ENCODE data around the gene DEFB131B.
"Not testable (repeated sequence)": the region's sequence is repeated elsewhere in the genome, so short reads cannot be mapped to it uniquely, and the experiment has no call there.

DEFB131B gene

DNA sequence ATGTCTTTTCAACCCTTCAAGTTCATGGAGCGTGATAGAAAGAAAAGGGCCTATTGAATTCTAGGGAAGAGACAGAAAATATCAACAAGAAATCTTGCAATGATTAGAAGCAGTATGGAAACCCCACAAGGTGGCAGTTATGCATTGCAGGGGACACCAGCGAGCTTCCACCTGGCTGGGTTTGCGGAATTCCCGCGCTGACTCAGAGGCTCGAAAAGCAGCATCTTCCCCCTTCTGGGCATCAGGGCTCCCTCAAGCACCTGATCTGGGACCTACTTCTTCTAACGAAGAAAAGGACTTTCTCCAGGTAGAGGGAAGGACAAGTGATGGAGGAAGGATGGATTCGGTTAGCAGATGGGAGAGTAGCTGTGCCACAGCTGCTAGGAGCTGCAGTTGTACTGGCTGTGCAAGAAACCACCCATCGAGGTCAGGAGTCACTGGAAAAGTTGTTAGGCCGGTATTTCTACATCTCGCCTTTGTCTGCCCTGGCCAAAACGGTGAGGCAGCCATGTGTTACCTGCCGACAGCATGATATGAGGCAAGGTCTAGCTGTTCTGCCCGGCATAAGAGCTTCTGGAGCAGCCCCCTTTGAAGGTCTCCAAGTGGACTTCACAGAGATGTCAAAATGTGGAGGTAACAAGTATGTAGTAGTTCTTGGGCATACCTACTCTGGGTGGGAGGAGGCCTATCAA, 11.1 kb downstream of the DEFB131B start:
- H3K27ac Mint-ChIP-seq, H3K9me3 Mint-ChIP-seq, H3K27me3 Mint-ChIP-seq, H3K4me3 Mint-ChIP-seq, H3K4me1 Mint-ChIP-seq: not testable (repeated sequence)
- peaks cover 11% of the 10 kb centered on the region for H3K36me3 Mint-ChIP-seq

DNA sequence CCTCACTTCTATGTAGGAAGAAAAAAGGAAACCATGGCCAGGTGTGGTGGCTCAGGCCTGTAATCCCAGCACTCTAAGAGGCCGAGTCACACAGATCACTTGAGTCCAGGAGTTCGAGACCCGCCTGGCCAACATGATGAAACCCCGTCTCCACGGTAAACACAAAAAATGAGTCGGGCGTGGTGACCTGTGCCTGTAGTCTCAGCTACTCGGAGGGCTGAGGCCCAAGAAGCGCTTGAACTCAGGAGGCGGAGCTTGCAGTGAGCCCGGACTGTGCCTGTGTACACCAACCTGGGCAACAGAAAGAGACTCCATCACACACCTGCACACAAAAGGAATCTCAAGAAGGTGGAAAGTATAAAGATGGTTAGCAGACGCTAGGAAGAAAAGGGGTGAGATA, 17.7 kb downstream of the DEFB131B start:
- Mint-ChIP-seq H3K4me1 (no peaks in the 10 kb centered on the region), H3K27me3 (no peaks in the 10 kb centered on the region), H3K36me3 (peaks cover 25% of the 10 kb centered on the region), H3K4me3 (no peak overlapping the region), H3K9me3 (no peaks in the 10 kb centered on the region), H3K27ac (no peak overlapping the region)

DNA sequence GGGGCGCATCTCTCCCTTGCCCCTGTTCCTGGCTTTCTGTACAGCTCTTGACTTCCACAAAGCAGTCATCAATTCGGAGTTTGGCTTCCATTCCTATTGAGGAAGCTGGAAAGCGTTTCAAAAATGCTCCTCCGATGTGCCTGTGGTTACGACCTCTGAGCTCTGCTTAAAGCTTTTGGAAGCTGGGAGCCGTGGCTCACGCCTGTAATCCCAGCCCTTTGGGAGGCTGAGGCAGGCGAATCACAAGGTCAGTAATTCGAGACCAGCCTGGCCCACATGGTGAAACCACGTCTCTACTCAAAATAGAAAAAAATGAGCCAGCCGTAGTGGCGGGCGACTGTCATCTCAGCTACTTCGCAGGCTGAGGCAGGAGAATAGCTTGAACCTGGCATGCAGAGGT, 22.9 kb downstream of the DEFB131B start:
- H3K4me1 Mint-ChIP-seq, H3K27me3 Mint-ChIP-seq, H3K27ac Mint-ChIP-seq, H3K9me3 Mint-ChIP-seq, H3K4me3 Mint-ChIP-seq: not testable (repeated sequence)
- peaks cover 12% of the 10 kb centered on the region for H3K36me3 Mint-ChIP-seq

DNA sequence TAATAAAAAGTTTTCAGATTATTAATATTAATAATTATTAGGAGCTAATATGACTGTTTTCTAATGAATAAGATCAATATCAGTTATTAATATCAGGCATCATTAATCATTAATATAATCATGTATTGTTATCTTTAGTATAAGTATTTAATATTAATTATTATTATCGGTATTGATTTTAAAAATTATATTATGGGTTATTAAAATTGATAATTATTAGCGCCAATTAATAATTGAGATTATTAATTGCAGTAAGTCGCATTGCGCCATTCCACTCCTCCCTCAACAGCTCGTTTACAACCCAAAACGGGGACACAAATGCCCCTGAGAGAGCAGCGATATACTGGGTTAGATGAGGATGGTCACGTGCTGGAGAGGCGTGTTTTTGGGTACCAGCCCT, 30.0 kb downstream of the DEFB131B start:
- Mint-ChIP-seq H3K27ac (no peak overlapping the region), H3K36me3 (peaks cover 7% of the 10 kb centered on the region), H3K4me3 (no peak overlapping the region), H3K27me3 (no peaks in the 10 kb centered on the region), H3K4me1 (peaks cover 10% of the 10 kb centered on the region), H3K9me3 (no peaks in the 10 kb centered on the region)

DNA sequence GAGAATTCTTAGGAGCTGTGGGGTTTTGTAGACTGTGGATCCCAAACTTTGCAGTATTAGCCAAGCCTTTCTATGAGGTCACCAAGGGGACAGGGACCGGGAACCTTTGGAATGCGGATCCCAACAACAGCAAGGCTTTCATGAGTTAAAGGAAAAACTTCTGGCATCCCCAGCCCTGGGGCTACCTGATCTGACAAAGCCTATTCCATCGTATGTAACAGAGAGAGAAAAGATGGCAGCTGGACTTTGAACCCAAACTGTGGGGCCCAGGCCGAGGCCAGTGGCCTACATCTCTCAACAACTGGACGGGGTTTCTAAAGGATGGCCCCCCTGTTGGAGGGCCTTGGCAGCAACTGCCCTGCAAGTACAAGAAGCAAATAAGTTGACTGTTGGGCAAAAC, 32.5 kb downstream of the DEFB131B start:
- not testable (repeated sequence) for H3K36me3 Mint-ChIP-seq, H3K27ac Mint-ChIP-seq, H3K9me3 Mint-ChIP-seq, H3K27me3 Mint-ChIP-seq, H3K4me3 Mint-ChIP-seq
- peaks cover 10% of the 10 kb centered on the region for H3K4me1 Mint-ChIP-seq

DNA sequence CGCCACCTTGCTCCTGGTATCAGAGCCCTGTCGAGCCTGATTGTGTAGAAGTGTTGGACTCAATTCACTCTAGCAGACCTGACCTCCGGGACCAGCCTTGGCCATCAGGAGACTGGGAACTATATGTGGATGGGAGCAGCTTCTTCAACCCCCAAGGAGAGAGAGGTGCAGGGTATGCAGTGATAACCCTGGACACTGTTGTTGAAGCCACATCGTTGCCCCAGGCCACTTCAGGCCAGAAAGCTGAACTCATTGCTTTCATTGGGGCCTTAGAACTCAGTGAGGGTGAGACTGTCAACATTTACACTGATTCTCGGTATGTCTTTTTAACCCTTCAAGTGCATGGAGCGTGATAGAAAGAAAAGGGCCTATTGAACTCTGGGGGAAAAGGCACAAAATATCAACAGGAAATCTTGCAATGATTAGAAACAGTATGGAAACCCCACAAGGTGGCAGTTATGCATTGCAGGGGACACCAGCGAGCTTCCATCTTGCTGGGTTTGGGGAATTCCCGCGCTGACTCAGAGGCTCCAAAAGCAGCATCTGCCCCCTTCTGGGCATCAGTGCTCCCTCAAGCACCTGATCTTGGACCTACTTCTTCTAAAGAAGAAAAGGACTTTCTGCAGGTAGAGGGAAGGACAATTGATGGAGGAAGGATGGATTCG, 33.2 kb downstream of the DEFB131B start:
- not testable (repeated sequence) for H3K9me3 Mint-ChIP-seq, H3K27me3 Mint-ChIP-seq, H3K4me3 Mint-ChIP-seq
- peak overlapping the region; percentile 82 for H3K27ac Mint-ChIP-seq
- peaks cover 11% of the 10 kb centered on the region for H3K36me3 Mint-ChIP-seq
- H3K4me1 Mint-ChIP-seq = peaks cover 10% of the 10 kb centered on the region

DNA sequence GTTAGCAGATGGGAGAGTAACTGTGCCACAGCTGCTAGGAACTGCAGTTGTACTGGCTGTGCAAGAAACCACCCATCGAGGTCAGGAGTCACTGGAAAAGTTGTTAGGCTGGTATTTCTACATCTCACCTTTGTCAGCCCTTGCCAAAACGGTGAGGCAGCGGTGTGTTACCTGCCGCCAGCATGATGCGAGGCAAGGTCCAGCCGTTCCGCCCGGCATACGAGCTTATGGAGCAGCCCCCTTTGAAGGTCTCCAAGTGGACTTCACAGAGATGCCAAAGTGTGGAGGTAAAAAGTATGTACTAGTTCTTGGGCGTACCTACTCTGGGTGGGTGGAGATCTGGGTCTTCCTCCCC, 33.7 kb downstream of the DEFB131B start:
- H3K4me1 Mint-ChIP-seq = peaks cover 10% of the 10 kb centered on the region
- H3K36me3 Mint-ChIP-seq = peaks cover 11% of the 10 kb centered on the region
- not testable (repeated sequence) for H3K27me3 Mint-ChIP-seq, H3K9me3 Mint-ChIP-seq, H3K4me3 Mint-ChIP-seq
- H3K27ac Mint-ChIP-seq = peak overlapping the region; percentile 51

DNA sequence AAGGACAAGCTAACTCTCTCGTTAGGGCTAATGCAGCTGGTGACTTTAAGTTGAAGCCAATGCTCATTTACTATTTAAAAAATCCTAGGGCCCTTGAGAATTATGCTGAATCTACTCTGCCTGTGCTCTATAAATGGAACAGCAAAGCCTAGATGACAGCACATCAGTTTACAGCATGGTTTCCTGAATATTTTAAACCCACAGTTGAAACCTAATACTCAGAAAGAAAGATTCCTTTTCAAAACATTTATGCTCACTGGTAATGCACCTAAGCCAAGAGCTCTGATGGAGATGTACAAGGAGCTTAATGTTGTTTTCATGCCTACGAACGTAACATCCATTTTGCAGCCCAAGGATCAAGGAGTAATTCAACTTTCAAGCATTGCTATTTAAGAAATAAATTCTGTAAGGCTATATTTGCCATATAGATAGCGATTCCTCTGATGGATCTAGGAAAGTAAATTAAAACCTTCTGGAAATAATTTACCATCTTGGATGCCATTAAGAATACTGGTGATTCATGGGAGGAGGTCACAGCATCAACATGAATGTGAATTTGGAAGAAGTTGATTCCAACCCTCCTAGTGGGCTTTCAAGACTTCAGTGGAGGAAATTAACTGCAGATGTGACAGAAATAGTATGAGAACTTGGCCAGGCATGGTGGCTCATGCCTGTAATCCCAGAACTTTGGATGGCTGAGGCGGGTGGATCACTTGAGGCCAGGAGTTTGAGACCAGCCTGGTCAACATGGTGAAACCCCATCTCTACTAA, 35.7 kb downstream of the DEFB131B start:
- Mint-ChIP-seq H3K27me3 (no peaks in the 10 kb centered on the region), H3K36me3 (peaks cover 17% of the 10 kb centered on the region), H3K9me3 (no peaks in the 10 kb centered on the region), H3K4me1 (peaks cover 10% of the 10 kb centered on the region), H3K4me3 (no peak overlapping the region), H3K27ac (no peak overlapping the region)

DNA sequence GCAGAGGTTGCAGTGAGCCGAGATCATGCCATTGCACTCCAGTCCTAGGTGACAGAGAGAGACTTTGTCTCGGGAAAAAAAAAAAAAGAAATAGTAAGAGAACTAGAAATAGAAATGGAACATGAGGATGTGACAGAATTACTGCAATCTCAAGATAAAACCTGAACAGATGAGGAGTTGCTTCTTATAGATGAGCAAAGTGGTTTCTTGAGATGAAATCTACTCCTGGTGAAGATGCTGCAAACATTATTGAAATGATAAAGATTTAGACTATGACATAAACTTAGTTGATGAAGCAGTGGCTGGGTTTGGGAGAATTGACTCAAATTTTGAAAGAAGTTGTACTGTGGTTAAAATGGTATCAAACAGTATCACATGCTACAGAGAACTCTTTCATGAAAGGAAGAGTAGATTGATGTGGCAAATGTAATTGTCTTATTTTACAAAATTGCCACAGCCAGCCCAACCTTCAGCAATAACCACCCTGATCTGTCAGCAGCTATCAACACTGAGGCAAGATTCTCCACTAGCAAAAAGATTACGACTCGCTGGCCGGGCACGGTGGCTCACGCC, 36.5 kb downstream of the DEFB131B start:
- Mint-ChIP-seq H3K36me3 (peaks cover 18% of the 10 kb centered on the region), H3K9me3 (no peaks in the 10 kb centered on the region), H3K4me1 (peaks cover 10% of the 10 kb centered on the region), H3K27me3 (no peaks in the 10 kb centered on the region), H3K4me3 (no peak overlapping the region), H3K27ac (no peak overlapping the region)

DNA sequence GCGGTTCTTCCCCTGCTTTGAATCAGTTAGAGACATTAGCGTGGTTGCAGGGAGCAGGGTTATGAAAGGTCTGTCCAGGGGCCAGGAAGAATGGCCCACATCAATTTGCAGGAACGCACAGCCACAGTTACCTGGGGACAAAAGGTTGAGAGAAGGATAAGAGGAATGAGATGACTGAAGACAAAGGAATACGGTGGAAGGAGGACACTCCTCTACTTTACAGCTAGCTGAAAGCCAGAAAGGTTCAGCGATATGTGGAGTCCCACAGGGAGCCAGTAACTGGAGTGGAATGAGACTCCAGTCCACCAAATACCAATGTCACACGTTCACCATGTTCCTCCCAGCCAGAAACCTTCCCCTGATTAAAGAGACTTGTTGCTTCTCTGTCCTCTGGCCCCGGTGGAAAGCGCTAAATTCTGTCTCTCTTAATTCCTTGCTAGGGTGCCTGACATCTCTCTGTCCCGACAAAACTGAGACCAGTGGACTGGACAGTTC, 39.4 kb downstream of the DEFB131B start:
- no peaks in the 10 kb centered on the region for H3K27me3 Mint-ChIP-seq
- H3K4me1 Mint-ChIP-seq = no peaks in the 10 kb centered on the region
- peaks cover 17% of the 10 kb centered on the region for H3K36me3 Mint-ChIP-seq
- no peak overlapping the region for H3K27ac Mint-ChIP-seq
- H3K4me3 Mint-ChIP-seq = no peak overlapping the region
- no peaks in the 10 kb centered on the region for H3K9me3 Mint-ChIP-seq

DNA sequence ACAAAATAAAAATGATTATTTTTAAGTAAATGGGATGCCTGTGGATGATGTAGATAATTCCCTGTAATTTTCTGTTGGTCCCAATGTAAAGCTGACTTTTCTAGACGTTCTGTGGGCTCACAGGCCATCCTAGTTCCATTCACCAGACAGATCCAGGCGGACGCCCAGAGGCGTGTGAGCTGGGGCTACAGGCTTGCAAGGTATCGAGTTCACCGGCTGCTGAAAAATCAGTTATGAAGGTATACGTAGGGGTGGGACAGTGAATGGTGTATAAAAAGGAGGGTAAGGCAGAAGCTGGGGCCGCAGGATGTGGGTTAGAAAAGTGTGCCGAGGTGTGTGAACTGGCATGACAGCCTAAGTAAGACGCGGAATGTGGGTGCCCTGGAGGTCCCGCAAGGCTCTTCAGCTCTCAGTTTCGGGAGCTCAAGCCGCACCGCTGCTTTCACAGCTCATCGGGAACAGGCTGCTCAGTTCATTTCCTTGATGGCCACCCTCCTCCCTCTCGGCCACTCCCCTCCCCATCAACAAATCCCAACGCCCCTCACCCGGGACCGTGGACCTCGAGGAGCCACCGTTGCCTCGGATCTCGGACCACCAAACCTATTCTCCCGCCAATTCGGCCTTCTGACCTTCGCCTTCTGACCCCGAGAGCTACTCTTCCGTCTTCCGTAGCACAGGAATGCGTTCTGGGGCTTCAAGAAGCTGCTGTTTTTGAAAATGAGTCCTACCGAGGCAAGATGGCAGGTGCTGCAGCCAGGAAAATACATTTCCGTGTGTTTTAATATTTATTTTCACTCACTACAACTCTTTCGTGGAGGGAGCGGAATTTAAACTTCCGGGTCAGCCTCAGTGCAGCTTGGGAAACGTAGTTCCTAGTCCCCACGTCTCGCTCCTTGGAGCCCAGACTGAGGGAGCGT, 49.8 kb downstream of the DEFB131B start, which contains the start of gene XNDC1N:
Gene XNDC1N (minus strand): TSS at position 775 of the 917 bp plus-strand sequence. CDS start 5,241 bp downstream, outside the sequence.
- Mint-ChIP-seq H3K9me3 (no peaks in the 10 kb centered on the region), H3K36me3 (peaks cover 4% of the 10 kb centered on the region), H3K4me3 (peak within 1 kb of the TSS; percentile 98), H3K27ac (peak within 1 kb of the TSS; percentile 99), H3K4me1 (peaks cover 51% of the 10 kb centered on the region), H3K27me3 (no peaks in the 10 kb centered on the region)

DNA sequence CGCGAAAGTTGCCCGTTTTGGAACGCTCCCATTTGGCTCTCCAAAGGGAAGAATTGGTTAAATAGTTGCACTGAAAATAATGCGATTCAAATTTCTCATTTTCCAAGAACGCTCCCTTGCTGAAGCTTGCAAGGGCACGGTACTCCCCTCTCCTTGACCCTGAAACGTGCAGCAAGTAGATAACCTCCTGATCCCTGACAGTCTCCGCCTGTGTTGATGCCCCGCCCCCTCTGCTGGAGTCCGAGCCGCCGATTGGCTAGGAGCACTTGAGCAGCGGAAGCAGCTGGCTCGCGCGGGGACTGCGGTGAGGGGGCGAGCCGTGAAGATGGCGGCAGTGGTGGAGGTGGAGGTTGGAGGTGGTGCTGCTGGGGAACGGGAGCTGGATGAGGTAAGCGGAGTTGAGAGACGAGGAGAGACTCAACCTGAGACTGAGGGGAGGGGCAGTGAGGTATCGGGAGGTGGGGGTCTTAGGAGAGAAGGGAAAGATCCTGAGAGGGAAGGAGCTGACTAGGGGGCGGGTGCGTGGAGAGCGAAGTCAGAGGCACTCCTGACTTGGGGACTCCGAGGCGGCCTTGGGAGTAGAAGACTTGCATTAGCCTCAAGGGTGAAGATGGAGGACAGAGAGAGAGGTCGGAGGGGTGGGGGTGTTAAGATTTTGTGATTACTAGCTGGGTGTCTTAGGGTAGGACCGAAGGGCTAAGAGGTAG, 50.6 kb downstream of the DEFB131B start, which contains the start of gene RNF121:
Gene RNF121 (plus strand): TSS at position 310 of the 707 bp plus-strand sequence. CDS start 16 bp downstream, at position 326.
- peak within 1 kb of the TSS; percentile 99 for H3K27ac Mint-ChIP-seq
- no peaks in the 10 kb centered on the region for H3K9me3 Mint-ChIP-seq
- peaks cover 55% of the 10 kb centered on the region for H3K4me1 Mint-ChIP-seq
- no peaks in the 10 kb centered on the region for H3K27me3 Mint-ChIP-seq
- H3K4me3 Mint-ChIP-seq = peak within 1 kb of the TSS; percentile 98
- peaks cover 4% of the 10 kb centered on the region for H3K36me3 Mint-ChIP-seq

DNA sequence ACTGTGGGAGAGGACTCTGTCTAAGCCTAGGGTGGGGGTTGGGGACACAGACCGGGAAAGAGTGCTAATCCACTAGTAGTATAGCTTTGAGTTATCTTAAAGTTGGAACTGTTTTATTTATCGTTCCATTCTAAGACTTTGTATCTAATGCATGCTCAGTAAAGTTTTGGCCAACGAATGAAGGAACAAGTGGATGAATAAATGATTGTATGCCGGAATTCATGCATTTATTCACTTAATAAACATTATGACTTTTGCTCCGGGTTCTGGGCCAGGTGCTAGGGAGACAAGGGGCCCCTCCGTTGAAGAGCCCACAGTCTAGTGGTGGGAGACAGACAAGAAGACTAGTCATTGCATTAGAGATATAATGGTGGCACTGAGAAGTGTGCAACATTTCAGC, 51.2 kb downstream of the DEFB131B start:
- Mint-ChIP-seq H3K4me1 (peaks cover 61% of the 10 kb centered on the region), H3K4me3 (peak overlapping the region; percentile 98), H3K27me3 (no peaks in the 10 kb centered on the region), H3K36me3 (peaks cover 4% of the 10 kb centered on the region), H3K27ac (peak overlapping the region; percentile 99), H3K9me3 (no peaks in the 10 kb centered on the region)

DNA sequence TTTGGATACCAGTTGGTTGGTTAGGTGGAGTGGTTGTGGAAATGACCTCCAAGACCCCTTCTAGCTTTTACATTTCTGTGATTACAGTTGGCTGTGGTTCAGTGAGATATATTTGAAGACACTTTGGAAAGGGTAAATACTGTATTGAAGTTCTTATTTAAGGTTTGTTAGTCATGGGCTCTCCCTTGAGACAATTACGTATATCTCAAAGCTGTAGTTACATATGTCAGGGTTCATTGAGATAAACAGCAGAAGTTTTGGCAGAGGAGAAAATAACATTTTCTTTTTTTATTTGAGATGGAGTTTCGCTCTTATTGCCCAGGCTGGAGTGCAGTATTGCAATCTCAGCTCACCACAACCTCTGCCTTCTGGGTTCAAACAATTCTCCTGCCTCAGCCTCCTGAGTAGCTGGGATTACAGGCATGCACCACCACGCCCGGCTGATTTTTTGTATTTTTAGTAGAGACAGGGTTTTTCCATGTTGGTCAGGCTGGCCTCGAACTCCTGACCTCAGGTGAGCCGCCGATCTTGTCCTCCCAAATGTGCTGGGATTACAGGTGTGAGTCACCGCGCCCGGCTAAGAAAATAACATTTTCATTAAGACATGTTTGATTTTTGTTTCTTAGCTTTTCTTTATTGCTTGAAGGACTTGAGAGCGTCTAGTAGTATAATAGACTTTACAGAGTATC, 52.4 kb downstream of the DEFB131B start:
- Mint-ChIP-seq H3K9me3 (no peaks in the 10 kb centered on the region), H3K4me1 (peaks cover 57% of the 10 kb centered on the region), H3K36me3 (peaks cover 3% of the 10 kb centered on the region), H3K27me3 (no peaks in the 10 kb centered on the region), H3K27ac (no peak overlapping the region), H3K4me3 (peak overlapping the region; percentile 98)

Data from activated naive CD4-positive, alpha-beta T cell treated with anti-CD3 and anti-CD28 coated beads, Interleukin-2, amount 50 U/mL, for 24 hours (primary cell).